Duodenal mucosa (tissue), 2 donors: Measurements from ENCODE around the gene DHRSX.
"Not testable (repeated sequence)": the region's sequence is repeated elsewhere in the genome, so short reads cannot be mapped to it uniquely, and the experiment has no call there.

ENCODE experiments used
- H3K27ac ChIP-seq: one replicate; pipeline ENCODE4 v1.7.0; 2013; ENCODE audit warnings: low read depth, low read length
- H3K27me3 ChIP-seq, 2 donors: one replicate each; pipeline ENCODE4 v1.7.0; 2013; ENCODE audit warnings: low read length in 2 of 2, control low read depth in 1 of 2; ENCODE audit not compliant: insufficient read depth in 2 of 2, control insufficient read depth in 1 of 2
- H3K36me3 ChIP-seq, 2 donors: one replicate each; pipeline ENCODE4 v1.7.0; 2013; ENCODE audit warnings: low read length in 2 of 2, control low read depth in 1 of 2; ENCODE audit not compliant: insufficient read depth in 2 of 2, control insufficient read depth in 1 of 2
- H3K4me1 ChIP-seq, 2 donors: one replicate each; pipeline ENCODE4 v1.7.0; 2013; ENCODE audit warnings: low read length in 2 of 2, control low read depth in 1 of 2; ENCODE audit not compliant: insufficient read depth in 2 of 2, control insufficient read depth in 1 of 2
- H3K4me3 ChIP-seq, 2 donors: one replicate each; pipeline ENCODE4 v1.7.0; 2013; ENCODE audit warnings: low read length in 2 of 2, low read depth in 1 of 2
- H3K9ac ChIP-seq, 2 donors: one replicate each; pipeline ENCODE4 v1.7.0; 2013; ENCODE audit warnings: low read length in 2 of 2, low read depth in 1 of 2
- H3K9me3 ChIP-seq, 2 donors: one replicate each; pipeline ENCODE4 v1.7.0; 2013; ENCODE audit warnings: low read length in 2 of 2, control low read depth in 1 of 2; ENCODE audit not compliant: control insufficient read depth in 1 of 2

The DHRSX gene

DNA sequence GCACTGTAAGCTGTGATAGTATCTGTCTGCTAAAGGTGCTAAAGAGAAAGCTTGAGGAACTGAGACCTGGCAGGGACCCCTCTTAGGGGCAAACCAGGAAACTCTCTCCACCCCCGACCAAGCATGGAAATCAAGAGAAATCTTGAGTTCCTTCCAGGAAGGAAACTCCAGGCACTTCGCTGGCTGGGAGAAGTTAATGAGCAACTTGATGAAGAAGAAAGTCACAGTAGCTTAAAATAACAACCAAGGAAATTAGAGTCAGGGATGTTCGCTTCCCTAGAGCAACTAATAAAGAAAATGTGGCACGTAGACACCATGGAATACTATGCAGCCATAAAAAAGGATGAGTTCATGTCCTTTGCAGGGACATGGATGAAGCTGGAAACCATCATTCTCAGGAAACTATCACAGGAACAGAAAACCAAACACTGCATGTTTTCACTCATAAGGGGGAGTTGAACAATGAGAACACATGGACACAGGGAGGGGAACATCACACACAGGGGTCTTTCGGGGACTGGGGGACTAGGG lies 188.7 kb downstream of the DHRSX start:
- H3K27ac ChIP-seq, H3K36me3 ChIP-seq, H3K27me3 ChIP-seq: not testable (repeated sequence)

DNA sequence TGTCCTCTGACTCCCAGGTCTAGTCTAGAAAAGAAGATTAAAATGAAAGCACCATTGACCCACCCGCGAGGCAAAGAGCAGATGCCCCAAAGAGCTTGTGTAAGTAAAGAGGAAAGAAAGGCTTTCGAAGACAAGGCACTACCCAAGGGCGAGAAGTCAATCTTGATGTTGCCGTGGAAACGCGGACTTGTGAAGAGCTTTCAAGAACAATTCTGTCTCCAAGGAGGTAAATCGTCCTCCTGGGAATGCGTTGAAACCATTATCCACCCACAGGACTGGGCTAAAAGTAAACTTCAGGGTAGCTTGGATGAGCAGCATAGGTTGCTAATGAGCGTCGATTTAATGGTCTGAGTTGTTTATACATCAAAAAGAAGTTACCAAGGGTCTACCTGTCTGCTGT lies 189.3 kb downstream of the DHRSX start:
- H3K9ac ChIP-seq: no peak overlapping the region
- H3K4me1 ChIP-seq: no peaks in the 10 kb centered on the region
- no peak overlapping the region for H3K27ac ChIP-seq
- no peaks in the 10 kb centered on the region for H3K27me3 ChIP-seq
- H3K36me3 ChIP-seq: no peaks in the 10 kb centered on the region
- H3K4me3 ChIP-seq: no peak overlapping the region
- peaks cover 0 to 7% of the 10 kb centered on the region in 2 donors for H3K9me3 ChIP-seq

More for the DNA sequence above, 188.7 kb downstream of the DHRSX start:
- H3K4me3 ChIP-seq, H3K4me1 ChIP-seq, H3K9ac ChIP-seq, H3K9me3 ChIP-seq: not testable (repeated sequence)

DNA sequence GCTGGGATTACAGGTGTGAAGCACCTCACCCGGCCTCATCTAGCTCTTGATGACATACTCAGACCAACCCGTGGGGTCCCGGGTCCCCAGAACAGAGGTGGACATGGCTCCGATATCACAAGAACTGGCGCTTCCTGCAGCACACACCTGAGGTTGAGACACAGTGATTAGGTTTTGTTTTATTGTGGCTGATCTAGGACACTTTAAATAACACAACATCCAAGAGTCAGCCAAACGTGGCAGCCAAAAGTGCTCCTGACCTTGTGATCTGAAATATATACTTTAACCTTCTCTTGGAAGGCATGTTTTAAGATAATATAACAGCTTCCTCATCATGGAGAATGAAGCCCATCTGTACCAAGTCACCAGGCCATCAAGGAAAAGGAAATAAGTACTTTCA lies 198.9 kb downstream of the DHRSX start:
- Histone ChIP-seq H3K9me3 (no peaks in the 10 kb centered on the region), H3K27me3 (no peaks in the 10 kb centered on the region), H3K4me3 (no peak overlapping the region), H3K4me1 (no peaks in the 10 kb centered on the region), H3K9ac (no peak overlapping the region), H3K27ac (no peak overlapping the region), H3K36me3 (no peaks in the 10 kb centered on the region)

DNA sequence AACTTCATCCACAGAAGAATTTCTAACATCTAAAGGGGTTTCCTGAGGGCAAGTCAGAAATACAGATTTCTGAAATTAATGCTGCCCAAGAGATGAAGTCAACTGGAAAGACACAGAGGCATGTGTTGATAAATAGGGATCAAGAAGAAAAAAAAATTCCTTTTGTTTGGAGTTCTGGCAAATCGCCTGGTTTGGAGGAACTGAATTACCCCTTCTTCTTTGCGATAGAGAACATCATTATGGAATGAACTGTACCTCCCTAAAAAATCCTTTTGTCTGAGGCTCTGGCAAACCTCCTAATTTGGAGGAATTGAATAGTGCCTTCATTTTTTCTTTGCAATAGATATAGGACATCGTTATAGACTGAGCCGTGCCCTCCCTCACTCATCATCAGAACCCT lies 200.9 kb downstream of the DHRSX start:
- no peak overlapping the region for H3K4me3 ChIP-seq
- no peaks in the 10 kb centered on the region for H3K36me3 ChIP-seq
- peaks cover 5 to 6% of the 10 kb centered on the region in 2 donors for H3K9me3 ChIP-seq
- no peaks in the 10 kb centered on the region for H3K4me1 ChIP-seq
- no peak overlapping the region for H3K27ac ChIP-seq
- H3K27me3 ChIP-seq: no peaks in the 10 kb centered on the region
- no peak overlapping the region for H3K9ac ChIP-seq

DNA sequence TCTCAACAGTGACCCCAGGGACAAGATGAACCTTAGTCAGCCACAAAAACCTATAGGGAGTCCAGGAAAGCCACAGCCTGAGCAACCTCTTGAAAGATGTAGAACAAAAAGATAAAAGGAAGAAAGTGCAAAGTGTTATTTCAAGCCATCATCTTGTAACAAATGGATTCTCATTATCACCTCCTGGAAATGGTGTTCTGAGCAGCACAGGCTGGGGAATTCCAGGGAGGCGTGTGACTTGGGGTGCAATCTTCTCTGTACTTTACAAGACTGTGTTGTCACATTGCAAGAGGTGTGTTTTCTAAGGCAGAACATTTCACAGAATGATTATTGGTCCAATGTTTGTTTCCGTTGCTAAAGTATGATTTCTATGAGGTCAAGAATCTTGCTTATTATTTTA lies 214.0 kb downstream of the DHRSX start:
- Histone ChIP-seq H3K9me3 (no peaks in the 10 kb centered on the region), H3K27me3 (no peaks in the 10 kb centered on the region), H3K4me3 (no peak overlapping the region), H3K36me3 (peaks cover 7 to 13% of the 10 kb centered on the region in 2 donors), H3K4me1 (no peaks in the 10 kb centered on the region), H3K9ac (no peak overlapping the region), H3K27ac (no peak overlapping the region)

DNA sequence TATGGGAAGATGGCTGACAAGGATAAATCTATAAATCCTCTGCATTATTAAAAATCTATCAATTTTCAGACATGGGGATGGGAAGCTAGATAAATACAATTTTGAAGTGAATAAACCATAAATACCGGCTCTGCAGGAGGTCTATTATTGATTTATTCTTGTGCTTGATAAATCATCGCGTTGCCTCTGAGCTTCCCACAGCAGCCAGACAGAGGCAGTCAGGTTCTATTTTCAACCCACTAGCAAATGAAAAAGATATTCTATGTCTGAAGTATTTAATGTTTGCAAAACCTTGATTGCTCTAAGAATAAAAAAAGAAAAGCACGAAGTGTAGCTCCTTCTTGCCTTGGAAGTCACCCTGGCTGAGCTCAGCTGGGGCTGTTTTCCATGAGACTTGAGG lies 216.2 kb downstream of the DHRSX start:
- Histone ChIP-seq H3K9ac (no peak overlapping the region), H3K27ac (no peak overlapping the region), H3K27me3 (no peaks in the 10 kb centered on the region), H3K4me1 (no peaks in the 10 kb centered on the region), H3K9me3 (no peaks in the 10 kb centered on the region), H3K4me3 (no peak overlapping the region), H3K36me3 (peaks cover 4 to 6% of the 10 kb centered on the region in 2 donors)

DNA sequence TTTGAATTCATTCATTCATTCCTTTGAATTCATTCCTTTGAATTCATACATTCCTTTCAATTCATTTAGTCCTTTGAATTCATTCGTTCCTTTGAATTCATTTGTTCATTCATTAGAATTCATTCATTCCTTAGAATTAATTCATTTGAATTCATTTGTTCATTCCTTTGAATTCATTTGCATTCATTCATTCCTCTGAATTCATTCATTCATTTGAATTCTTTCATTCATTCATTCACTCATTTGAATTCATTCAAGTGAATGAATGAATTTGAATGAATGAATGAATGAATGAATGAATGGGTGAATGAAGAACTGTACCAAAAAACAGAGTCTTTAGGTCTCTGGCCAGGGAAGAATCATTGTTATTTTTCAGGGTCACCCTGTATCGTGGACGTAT lies 216.6 kb downstream of the DHRSX start:
- Histone ChIP-seq H3K4me3 (no peak overlapping the region), H3K4me1 (no peaks in the 10 kb centered on the region), H3K9ac (no peak overlapping the region), H3K9me3 (no peaks in the 10 kb centered on the region), H3K27ac (no peak overlapping the region), H3K36me3 (peaks cover 0 to 4% of the 10 kb centered on the region in 2 donors), H3K27me3 (no peaks in the 10 kb centered on the region)

DNA sequence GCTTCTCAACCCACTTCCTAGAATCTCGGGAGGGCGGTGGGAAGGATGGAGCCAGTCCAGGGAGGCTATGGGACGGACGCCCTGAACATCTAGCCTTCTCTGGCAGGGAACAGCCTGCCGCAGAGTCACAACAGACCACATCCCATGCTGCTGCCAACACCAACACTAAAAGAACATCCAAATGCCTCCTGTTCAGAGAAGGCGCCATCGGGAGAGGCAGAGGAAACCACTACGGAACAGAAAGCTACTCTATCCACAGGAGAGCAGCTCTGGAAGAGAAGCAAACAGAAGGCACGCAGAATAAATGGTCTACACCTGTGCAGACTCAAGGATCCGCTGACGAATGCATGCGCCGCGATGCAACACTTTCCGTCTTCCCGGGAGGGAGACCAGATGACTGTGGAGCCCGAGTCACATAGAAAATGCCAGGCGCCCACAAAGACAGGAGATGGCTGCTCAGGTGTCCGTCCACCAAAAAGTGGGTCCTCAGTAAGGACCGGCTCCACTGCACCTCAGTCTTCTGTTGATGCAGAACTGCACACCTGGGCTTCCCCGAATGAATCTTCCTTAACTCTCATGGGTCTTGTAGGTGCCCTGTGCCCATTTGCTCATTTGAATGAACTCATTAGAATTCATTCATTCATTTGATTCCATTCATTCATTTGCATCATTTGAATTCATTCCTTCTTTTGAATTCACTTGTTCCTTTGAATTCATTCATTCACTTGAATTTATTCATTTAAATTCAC lies 217.5 kb downstream of the DHRSX start:
- Histone ChIP-seq H3K4me3 (no peak overlapping the region), H3K9me3 (no peaks in the 10 kb centered on the region), H3K9ac (no peak overlapping the region), H3K27me3 (no peaks in the 10 kb centered on the region), H3K4me1 (no peaks in the 10 kb centered on the region), H3K36me3 (peaks cover 0 to 4% of the 10 kb centered on the region in 2 donors), H3K27ac (no peak overlapping the region)

DNA sequence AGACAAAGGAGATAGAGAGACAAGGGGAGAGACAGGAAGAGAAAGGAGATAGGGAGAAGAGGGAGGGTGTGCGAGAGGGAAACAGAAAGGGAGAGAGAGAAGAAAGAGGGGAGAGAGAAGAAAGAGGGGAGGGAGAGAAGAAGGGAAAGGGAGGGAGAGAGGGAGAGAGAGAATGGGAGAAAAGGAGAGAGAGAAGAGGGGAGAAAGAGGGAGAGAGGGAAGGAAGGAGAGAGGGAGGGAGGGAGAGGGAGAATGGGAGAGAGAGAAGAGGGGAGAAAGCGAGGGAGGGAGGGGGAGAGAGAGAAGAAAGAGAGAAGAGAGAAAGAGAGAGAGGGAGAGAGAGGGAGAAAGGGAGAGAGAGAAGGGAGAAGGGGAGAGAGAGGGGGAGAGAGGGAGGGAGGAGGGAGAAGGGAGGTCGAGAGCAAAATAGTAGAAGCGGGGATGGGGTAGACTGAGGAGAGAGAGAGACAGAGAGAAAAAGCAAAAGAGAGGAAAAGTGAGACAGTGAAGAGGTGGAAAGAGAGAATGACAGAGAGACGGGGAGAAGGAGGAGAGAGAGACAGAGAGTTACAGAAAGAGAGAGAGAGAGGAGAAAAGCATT lies 218.2 kb downstream of the DHRSX start:
- Histone ChIP-seq H3K36me3 (peaks cover 0 to 4% of the 10 kb centered on the region in 2 donors), H3K4me3 (no peak overlapping the region), H3K9me3 (no peaks in the 10 kb centered on the region), H3K9ac (no peak overlapping the region), H3K27ac (no peak overlapping the region), H3K27me3 (no peaks in the 10 kb centered on the region), H3K4me1 (no peaks in the 10 kb centered on the region)

DNA sequence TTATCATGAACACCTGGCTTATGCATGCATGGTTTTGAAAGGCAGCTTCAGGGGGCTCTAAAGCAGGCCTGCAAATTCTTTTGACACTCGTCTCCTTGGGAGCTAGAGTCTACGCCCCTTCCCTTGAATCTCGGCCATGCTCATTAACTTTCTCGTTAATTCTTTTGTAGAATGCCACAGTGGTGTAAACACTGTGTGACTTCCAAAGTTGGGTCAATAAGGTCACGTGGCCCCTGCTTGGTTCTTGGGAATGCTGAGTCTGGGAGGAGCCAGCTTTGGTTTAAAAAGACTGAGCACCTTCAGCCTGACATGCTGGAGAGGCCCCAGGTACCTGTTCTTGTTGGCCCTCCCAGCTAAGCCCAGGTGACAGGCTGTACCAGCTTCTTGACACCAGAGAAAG lies 228.4 kb downstream of the DHRSX start:
- H3K27ac ChIP-seq: no peak overlapping the region
- no peak overlapping the region for H3K9ac ChIP-seq
- H3K9me3 ChIP-seq: no peaks in the 10 kb centered on the region
- no peaks in the 10 kb centered on the region for H3K27me3 ChIP-seq
- peaks cover 0 to 5% of the 10 kb centered on the region in 2 donors for H3K36me3 ChIP-seq
- H3K4me1 ChIP-seq: no peaks in the 10 kb centered on the region
- no peak overlapping the region for H3K4me3 ChIP-seq
